ENCODE results near the gene UNC93A.
"Not testable (repeated sequence)": the region's sequence is repeated elsewhere in the genome, so short reads cannot be mapped to it uniquely, and the experiment has no call there.

The UNC93A gene

GRCh38 chr6:167270499-167271311 is 20.4 kb upstream of the UNC93A start:
- no peak for DNase-seq (ENCODE audit: low spot score)

GRCh38 chr6:167272151-167272550 is 19.0 kb upstream of the UNC93A start:
- DNase-seq (ENCODE audit: low spot score) = no peak

- DNase-seq (ENCODE audit: low spot score) = no peak
These were observed 18.3 kb upstream of the UNC93A start for GRCh38 chr6:167272696-167273379.

- no peak for DNase-seq (ENCODE audit: low spot score)
These were observed 16.8 kb upstream of the UNC93A start for GRCh38 chr6:167274270-167274669.

GRCh38 chr6:167275001-167275400 is 16.1 kb upstream of the UNC93A start:
- DNase-seq (ENCODE audit: low spot score) = no peak

- no peak for DNase-seq (ENCODE audit: low spot score)
These were observed 15.7 kb upstream of the UNC93A start for GRCh38 chr6:167275436-167275835.

- no peak for DNase-seq (ENCODE audit: low spot score)
These were observed 14.2 kb upstream of the UNC93A start for GRCh38 chr6:167276772-167277533.

- not testable (repeated sequence) for DNase-seq (ENCODE audit: low spot score)
These were observed 12.8 kb upstream of the UNC93A start for GRCh38 chr6:167278173-167278940.

- DNase-seq (ENCODE audit: low spot score) = no peak
These were observed 11.2 kb upstream of the UNC93A start for GRCh38 chr6:167279766-167280446.

- not testable (repeated sequence) for DNase-seq (ENCODE audit: low spot score)
These were observed 10.6 kb upstream of the UNC93A start for GRCh38 chr6:167280466-167280865.

- DNase-seq (ENCODE audit: low spot score) = no peak
These were observed 8.9 kb upstream of the UNC93A start for GRCh38 chr6:167282165-167282564.

GRCh38 chr6:167284565-167284964 is 6.5 kb upstream of the UNC93A start:
- DNase-seq (ENCODE audit: low spot score) = not testable (repeated sequence)

- DNase-seq (ENCODE audit: low spot score) = no peak
These were observed 5.9 kb upstream of the UNC93A start for GRCh38 chr6:167285077-167285770.

GRCh38 chr6:167287513-167288048 is 3.5 kb upstream of the UNC93A start:
- DNase-seq (ENCODE audit: low spot score) = no peak

- not testable (repeated sequence) for DNase-seq (ENCODE audit: low spot score)
These were observed 2.4 kb upstream of the UNC93A start for GRCh38 chr6:167288591-167289225.

GRCh38 chr6:167289291-167289690 is 1.8 kb upstream of the UNC93A start:
- DNase-seq (ENCODE audit: low spot score) = not testable (repeated sequence)

- no peak for DNase-seq (ENCODE audit: low spot score)
These were observed 647 bp downstream of the UNC93A start for GRCh38 chr6:167291623-167292300.

GRCh38 chr6:167292301-167293087 is 1.4 kb downstream of the UNC93A start:
- no peak for DNase-seq (ENCODE audit: low spot score)
